ENCODE results near the gene BCL7B. TPM values are rescaled to one million over a fixed set of nuclear protein-coding genes. Genes with fewer than 3 reads are reported as not detected.
"Not testable (repeated sequence)": the region's sequence is repeated elsewhere in the genome, so short reads cannot be mapped to it uniquely, and the experiment has no call there.

The BCL7B gene
- total RNA-seq, 1 experiment from 2014 or later: 37.2 TPM

DNA sequence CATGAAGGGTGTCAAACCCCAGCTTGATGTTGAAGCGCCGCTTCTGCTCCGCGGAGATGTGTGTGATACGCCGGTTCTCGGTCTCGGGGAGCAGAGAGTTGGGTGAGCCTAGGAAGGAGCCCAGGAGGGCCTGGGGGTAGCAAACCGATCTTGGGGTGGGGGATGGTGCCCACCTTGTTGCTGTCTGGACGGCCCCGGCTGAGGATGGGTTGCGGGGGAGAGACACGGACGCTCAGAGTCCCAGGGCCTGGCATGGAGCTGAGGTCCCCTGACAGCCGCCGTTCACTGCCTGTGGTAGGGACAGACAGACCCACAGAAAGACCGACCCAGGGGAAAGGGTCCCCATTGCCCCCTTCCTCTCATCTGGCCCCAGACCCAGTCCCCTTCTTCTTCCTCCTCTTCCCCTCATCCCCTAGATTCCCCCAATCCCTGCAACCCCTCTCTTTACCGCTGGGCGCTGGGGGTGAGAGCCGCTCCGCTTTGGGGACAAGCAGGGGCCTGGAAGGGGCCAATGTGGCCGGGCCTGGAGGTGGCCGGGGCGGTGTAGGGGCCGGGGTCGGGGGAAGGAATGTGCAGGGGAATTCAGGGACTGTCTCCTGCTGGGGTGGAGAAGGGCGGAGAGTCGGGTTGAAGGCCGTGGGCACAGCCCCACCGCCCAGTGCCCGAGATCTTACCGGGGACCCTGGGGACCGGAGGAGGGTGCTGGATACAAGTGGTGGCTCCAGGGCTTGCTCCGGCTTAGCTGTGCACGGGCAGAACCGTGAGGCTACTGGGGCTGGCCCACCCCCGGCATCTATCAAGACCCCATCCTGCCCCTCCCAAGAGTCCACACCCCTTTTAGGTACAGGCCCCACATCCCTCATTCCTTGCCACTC lies 38.9 kb upstream of the BCL7B start:
- no peak overlapping the region for H3K27ac ChIP-seq (ENCODE audit: low read length)
- no peaks in the 10 kb centered on the region for H3K4me1 ChIP-seq (ENCODE audit: low read length)

DNA sequence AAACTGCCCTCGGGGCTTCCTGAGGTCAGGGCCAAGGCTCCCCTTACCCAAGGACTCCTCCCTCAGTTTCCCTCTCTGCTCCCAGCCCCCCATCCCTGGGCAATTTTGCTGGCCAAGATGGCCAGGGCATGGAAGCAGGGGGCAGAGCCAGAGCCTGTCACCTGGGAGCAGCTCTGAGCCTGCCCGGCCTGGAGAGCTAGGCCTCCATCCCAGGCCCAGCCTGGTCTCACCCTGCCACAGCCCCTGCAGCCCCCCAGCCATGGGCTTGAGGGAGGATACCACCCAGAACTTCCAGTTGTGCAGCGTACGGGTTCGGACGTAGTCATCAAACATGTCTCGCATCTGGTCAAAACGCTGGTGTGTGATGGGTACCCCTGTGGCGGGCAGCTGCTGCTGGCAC lies 37.9 kb upstream of the BCL7B start:
- Histone ChIP-seq H3K36me3 (ENCODE audit: insufficient read depth, low read length) (no peaks in the 10 kb centered on the region), H3K27me3 (ENCODE audit: low read length) (no peaks in the 10 kb centered on the region), H3K4me2 (ENCODE audit: low read depth, low read length, poor library complexity, severe bottlenecking) (no peak overlapping the region), H4K20me1 (ENCODE audit: insufficient read depth, low read depth, low read length) (no peaks in the 10 kb centered on the region), H2AFZ (ENCODE audit: low read length) (no peak overlapping the region), H3K79me2 (ENCODE audit: low read length) (no peaks in the 10 kb centered on the region), H3K9ac (ENCODE audit: low read length) (no peak overlapping the region), H3K27ac (ENCODE audit: low read length) (no peak overlapping the region), H3K9me3 (ENCODE audit: low read length) (no peaks in the 10 kb centered on the region), H3K4me3 (ENCODE audit: low read length) (no peak overlapping the region), H3K4me1 (ENCODE audit: low read length) (no peaks in the 10 kb centered on the region), H3K9me2 (replicated peaks; ENCODE audit: insufficient read depth, low read length) (no peaks in the 10 kb centered on the region)
- no peak for DNase-seq

More for the DNA sequence above, 38.9 kb upstream of the BCL7B start:
- H3K4me3 ChIP-seq (ENCODE audit: low read length): no peak overlapping the region
- H4K20me1 ChIP-seq (ENCODE audit: insufficient read depth, low read depth, low read length): no peaks in the 10 kb centered on the region
- no peaks in the 10 kb centered on the region for H3K9me2 ChIP-seq (replicated peaks; ENCODE audit: insufficient read depth, low read length)
- no peak overlapping the region for H3K9ac ChIP-seq (ENCODE audit: low read length)
- H3K27me3 ChIP-seq (ENCODE audit: low read length): no peaks in the 10 kb centered on the region
- no peaks in the 10 kb centered on the region for H3K79me2 ChIP-seq (ENCODE audit: low read length)
- no peaks in the 10 kb centered on the region for H3K9me3 ChIP-seq (ENCODE audit: low read length)
- no peaks in the 10 kb centered on the region for H3K36me3 ChIP-seq (ENCODE audit: insufficient read depth, low read length)
- no peak overlapping the region for H3K4me2 ChIP-seq (ENCODE audit: low read depth, low read length, poor library complexity, severe bottlenecking)
- H2AFZ ChIP-seq (ENCODE audit: low read length): no peak overlapping the region
- DNase-seq: no peak

DNA sequence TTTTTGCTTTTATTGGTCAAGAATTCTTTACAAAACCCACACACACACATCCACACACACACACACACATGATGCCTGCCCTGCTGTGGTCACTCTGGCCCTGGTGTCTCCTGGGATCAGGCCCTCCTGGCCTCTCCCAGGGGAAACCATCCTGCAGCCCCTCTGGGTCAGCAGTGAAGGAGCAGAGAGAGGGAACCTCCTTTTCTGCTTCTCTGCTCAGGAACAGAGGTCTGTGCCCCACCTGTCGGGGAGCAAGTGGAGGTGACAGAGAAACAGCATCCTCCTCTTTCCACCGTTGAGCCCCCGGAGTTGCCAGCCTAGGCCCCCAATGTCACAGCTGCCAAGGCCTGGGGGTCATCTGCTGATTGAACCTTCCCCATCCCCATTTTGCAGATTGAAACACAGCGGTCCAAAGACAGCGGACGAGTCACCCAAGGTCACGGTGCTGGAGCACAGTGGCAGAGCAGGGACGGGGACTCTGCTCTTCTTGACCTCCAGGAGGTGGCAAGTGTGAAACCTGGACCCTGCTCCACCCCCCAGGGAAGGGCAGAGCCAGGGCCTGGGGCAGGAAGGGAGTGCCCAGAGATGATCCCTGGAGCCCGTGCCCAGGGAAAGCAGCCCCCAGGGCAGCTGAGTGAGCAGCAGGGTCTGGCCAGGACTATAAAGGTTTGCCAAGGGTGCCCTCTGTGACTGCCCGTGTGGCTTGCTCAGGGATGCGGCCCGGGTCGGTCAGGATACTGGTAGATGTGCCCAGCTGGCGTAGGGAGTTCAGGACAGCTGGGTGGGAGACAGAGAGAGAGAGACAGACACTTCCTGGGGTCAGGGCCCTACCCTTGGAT lies 35.9 kb upstream of the BCL7B start:
- Histone ChIP-seq H3K4me2 (ENCODE audit: low read depth, low read length, poor library complexity, severe bottlenecking) (no peak overlapping the region), H3K9ac (ENCODE audit: low read length) (no peak overlapping the region), H3K4me1 (ENCODE audit: low read length) (no peaks in the 10 kb centered on the region), H3K36me3 (ENCODE audit: insufficient read depth, low read length) (no peaks in the 10 kb centered on the region), H3K9me3 (ENCODE audit: low read length) (no peaks in the 10 kb centered on the region), H4K20me1 (ENCODE audit: insufficient read depth, low read depth, low read length) (no peaks in the 10 kb centered on the region), H3K9me2 (replicated peaks; ENCODE audit: insufficient read depth, low read length) (no peaks in the 10 kb centered on the region), H2AFZ (ENCODE audit: low read length) (no peak overlapping the region), H3K27me3 (ENCODE audit: low read length) (no peaks in the 10 kb centered on the region), H3K79me2 (ENCODE audit: low read length) (no peaks in the 10 kb centered on the region), H3K4me3 (ENCODE audit: low read length) (no peak overlapping the region), H3K27ac (ENCODE audit: low read length) (no peak overlapping the region)
- DNase-seq: no peak

DNA sequence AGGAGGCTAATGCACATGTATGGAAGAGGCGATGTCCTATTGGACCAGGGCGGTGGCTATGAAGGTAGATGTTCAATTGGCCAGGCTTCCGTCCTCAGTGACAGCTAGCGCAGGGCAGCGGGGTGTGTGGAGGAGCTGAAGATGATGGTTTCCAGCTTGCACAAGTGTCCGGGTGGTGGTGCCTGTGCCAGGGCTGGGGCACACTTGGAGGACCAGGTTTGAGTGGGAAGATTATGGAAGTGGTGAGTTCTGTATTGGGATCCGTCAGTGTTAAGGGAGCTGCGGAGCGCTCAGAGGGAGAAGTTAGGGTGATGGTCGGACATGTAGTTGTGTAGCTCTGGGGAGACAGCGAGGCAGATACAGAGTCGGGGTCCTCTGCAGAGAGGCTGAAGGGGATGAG lies 29.4 kb upstream of the BCL7B start:
- H3K9me2 ChIP-seq (replicated peaks; ENCODE audit: insufficient read depth, low read length): no peaks in the 10 kb centered on the region
- H3K9me3 ChIP-seq (ENCODE audit: low read length): no peaks in the 10 kb centered on the region
- H4K20me1 ChIP-seq (ENCODE audit: insufficient read depth, low read depth, low read length): no peaks in the 10 kb centered on the region
- H3K27ac ChIP-seq (ENCODE audit: low read length): no peak overlapping the region
- no peak overlapping the region for H2AFZ ChIP-seq (ENCODE audit: low read length)
- H3K4me2 ChIP-seq (ENCODE audit: low read depth, low read length, poor library complexity, severe bottlenecking): no peak overlapping the region
- no peak overlapping the region for H3K9ac ChIP-seq (ENCODE audit: low read length)
- no peaks in the 10 kb centered on the region for H3K79me2 ChIP-seq (ENCODE audit: low read length)
- no peak overlapping the region for H3K4me3 ChIP-seq (ENCODE audit: low read length)
- no peaks in the 10 kb centered on the region for H3K27me3 ChIP-seq (ENCODE audit: low read length)
- no peak for DNase-seq
- H3K4me1 ChIP-seq (ENCODE audit: low read length): peaks cover under 1% of the 10 kb centered on the region
- no peaks in the 10 kb centered on the region for H3K36me3 ChIP-seq (ENCODE audit: insufficient read depth, low read length)

DNA sequence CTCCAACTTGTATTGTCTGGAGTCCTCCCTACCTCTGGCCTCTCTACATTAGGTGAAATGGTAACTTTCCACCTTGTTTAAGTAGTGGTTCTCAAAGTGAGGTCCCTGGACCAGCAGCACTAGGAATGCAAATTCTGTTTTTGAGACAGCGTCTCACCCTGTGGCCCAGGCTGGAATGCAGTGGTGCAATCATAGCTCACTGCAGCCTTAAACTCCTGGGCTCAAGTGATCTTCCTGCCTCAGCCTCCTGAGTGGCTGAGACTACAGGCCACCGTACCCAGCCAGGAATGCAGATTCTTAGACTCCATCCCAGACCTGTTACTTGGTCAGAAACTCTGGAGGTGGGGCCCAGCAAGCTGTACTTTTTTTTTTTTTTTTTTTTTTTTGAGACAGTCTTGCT lies 27.7 kb upstream of the BCL7B start:
- Histone ChIP-seq H3K9me2 (replicated peaks; ENCODE audit: insufficient read depth, low read length) (no peaks in the 10 kb centered on the region), H4K20me1 (ENCODE audit: insufficient read depth, low read depth, low read length) (no peaks in the 10 kb centered on the region), H3K4me1 (ENCODE audit: low read length) (peaks cover 5% of the 10 kb centered on the region), H3K4me3 (ENCODE audit: low read length) (no peak overlapping the region), H3K79me2 (ENCODE audit: low read length) (no peaks in the 10 kb centered on the region), H3K9me3 (ENCODE audit: low read length) (no peaks in the 10 kb centered on the region), H3K9ac (ENCODE audit: low read length) (no peak overlapping the region), H3K27ac (ENCODE audit: low read length) (no peak overlapping the region), H3K27me3 (ENCODE audit: low read length) (no peaks in the 10 kb centered on the region), H3K36me3 (ENCODE audit: insufficient read depth, low read length) (no peaks in the 10 kb centered on the region), H2AFZ (ENCODE audit: low read length) (no peak overlapping the region), H3K4me2 (ENCODE audit: low read depth, low read length, poor library complexity, severe bottlenecking) (no peak overlapping the region)
- DNase-seq: no peak

DNA sequence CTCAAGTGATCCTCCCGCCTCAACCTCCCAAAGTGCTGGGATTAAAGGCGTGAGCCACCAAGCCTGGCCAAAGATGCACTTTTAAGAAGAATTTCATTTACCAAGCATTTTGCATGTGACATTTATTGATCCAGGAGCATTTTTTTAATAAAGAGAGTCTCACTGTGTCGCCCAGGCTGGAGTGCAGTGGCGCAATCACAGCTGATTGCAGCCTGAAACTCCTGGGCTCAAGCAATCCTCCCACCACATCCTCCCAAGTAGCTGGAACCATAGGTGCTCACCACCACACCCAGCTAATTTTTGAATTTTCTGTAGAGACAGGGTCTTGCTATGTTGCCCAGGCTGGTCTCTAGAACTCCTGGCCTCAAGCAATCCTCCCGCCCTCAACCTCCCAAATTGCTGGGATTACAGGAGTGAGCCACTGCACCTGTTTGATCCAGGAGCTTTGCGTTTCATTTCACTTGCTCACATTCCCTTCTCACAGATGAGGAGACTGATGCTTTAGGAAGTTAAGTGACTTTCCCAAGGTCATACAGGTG lies 25.2 kb upstream of the BCL7B start:
- Histone ChIP-seq H3K4me3 (ENCODE audit: low read length) (no peak overlapping the region), H3K9ac (ENCODE audit: low read length) (no peak overlapping the region), H2AFZ (ENCODE audit: low read length) (no peak overlapping the region), H3K4me1 (ENCODE audit: low read length) (peaks cover 10% of the 10 kb centered on the region), H3K9me2 (replicated peaks; ENCODE audit: insufficient read depth, low read length) (no peaks in the 10 kb centered on the region), H3K36me3 (ENCODE audit: insufficient read depth, low read length) (no peaks in the 10 kb centered on the region), H3K4me2 (ENCODE audit: low read depth, low read length, poor library complexity, severe bottlenecking) (no peak overlapping the region), H3K27me3 (ENCODE audit: low read length) (no peaks in the 10 kb centered on the region), H4K20me1 (ENCODE audit: insufficient read depth, low read depth, low read length) (no peaks in the 10 kb centered on the region), H3K79me2 (ENCODE audit: low read length) (peaks cover 6% of the 10 kb centered on the region), H3K27ac (ENCODE audit: low read length) (no peak overlapping the region), H3K9me3 (ENCODE audit: low read length) (no peaks in the 10 kb centered on the region)
- DNase-seq: no peak

DNA sequence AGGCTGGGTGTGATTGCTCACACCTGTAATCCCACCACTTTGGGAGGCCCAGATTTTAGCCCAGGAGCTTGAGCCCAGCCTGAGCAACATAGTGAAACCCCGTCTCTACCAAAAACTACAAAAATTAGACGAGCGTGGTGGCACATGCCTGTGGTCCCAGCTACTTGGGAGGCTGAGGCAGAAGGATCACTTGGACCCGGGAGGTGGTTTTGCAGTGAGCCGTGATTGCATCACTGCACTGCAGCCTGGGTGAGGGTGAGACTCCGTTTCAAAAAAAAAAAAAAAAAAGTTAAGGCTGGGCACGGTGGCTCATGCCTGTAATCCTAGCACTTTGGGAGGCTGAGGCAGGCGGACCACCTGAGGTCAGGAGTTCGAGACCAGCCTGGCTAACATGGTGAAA lies 23.5 kb upstream of the BCL7B start:
- not testable (repeated sequence) for H3K9me3 ChIP-seq (ENCODE audit: low read length); H4K20me1 ChIP-seq (ENCODE audit: insufficient read depth, low read depth, low read length); H2AFZ ChIP-seq (ENCODE audit: low read length); H3K9ac ChIP-seq (ENCODE audit: low read length); H3K4me2 ChIP-seq (ENCODE audit: low read depth, low read length, poor library complexity, severe bottlenecking); H3K27ac ChIP-seq (ENCODE audit: low read length); H3K27me3 ChIP-seq (ENCODE audit: low read length); H3K36me3 ChIP-seq (ENCODE audit: insufficient read depth, low read length); H3K4me3 ChIP-seq (ENCODE audit: low read length); H3K9me2 ChIP-seq (replicated peaks; ENCODE audit: insufficient read depth, low read length); DNase-seq
- peaks cover 21% of the 10 kb centered on the region for H3K4me1 ChIP-seq (ENCODE audit: low read length)
- peaks cover 21% of the 10 kb centered on the region for H3K79me2 ChIP-seq (ENCODE audit: low read length)
